Measurements from ENCODE around the gene OR2A2. TPM values are rescaled to one million over a fixed set of nuclear protein-coding genes. Genes with fewer than 3 reads are reported as not detected.

Gene OR2A2
- total RNA-seq, 1 experiment from 2014 or later: not detected

GRCh38 chr7:144113651-144114050, 4.3 kb downstream of the OR2A2 start:
- Histone ChIP-seq H3K27me3 (ENCODE audit: control insufficient read depth, insufficient read depth, low read length) (no peaks in the 10 kb centered on the region), H3K4me1 (ENCODE audit: control insufficient read depth, insufficient read depth, low read length) (no peaks in the 10 kb centered on the region), H3K9me3 (ENCODE audit: control insufficient read depth, insufficient read depth, low read depth, low read length) (no peaks in the 10 kb centered on the region), H3K4me3 (ENCODE audit: low read depth in 2 of 2, low read length in 2 of 2) (no peak overlapping the region), H3K27ac (ENCODE audit: low read length) (no peak overlapping the region), H3K36me3 (ENCODE audit: control insufficient read depth, insufficient read depth, low read length) (no peaks in the 10 kb centered on the region)
- no TSS peak for BruUV-seq (replicated peaks)
- intact Hi-C loops (cut with micrococcal nuclease; ENCODE audit: unreplicated experiment) (no loop called here), in situ Hi-C loops (cut with HindIII; ENCODE audit: low pct_unique_long_range_greater_than_20kb, low sequenced_read_pairs) (no loop called here)
- ChIA-PET CTCF (no interaction called here), POLR2A (no interaction called here)
- DNase-seq (ENCODE audit: low read depth, low spot score) (no peak), ATAC-seq (no peak)
- TF ChIP-seq SIN3A (IDR thresholded peaks at IDR 0.05; ENCODE audit: borderline replicate concordance, insufficient read depth, low read depth, low read length): no peak
- no peak for TF ChIP-seq POLR2AphosphoS5 (IDR thresholded peaks at IDR 0.05; ENCODE audit: low read depth, low read length)
- TF ChIP-seq, protein P1, sequence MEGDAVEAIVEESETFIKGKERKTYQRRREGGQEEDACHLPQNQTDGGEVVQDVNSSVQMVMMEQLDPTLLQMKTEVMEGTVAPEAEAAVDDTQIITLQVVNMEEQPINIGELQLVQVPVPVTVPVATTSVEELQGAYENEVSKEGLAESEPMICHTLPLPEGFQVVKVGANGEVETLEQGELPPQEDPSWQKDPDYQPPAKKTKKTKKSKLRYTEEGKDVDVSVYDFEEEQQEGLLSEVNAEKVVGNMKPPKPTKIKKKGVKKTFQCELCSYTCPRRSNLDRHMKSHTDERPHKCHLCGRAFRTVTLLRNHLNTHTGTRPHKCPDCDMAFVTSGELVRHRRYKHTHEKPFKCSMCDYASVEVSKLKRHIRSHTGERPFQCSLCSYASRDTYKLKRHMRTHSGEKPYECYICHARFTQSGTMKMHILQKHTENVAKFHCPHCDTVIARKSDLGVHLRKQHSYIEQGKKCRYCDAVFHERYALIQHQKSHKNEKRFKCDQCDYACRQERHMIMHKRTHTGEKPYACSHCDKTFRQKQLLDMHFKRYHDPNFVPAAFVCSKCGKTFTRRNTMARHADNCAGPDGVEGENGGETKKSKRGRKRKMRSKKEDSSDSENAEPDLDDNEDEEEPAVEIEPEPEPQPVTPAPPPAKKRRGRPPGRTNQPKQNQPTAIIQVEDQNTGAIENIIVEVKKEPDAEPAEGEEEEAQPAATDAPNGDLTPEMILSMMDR (IDR thresholded peaks at IDR 0.05): no peak
- no peak for TF ChIP-seq TCF7L2 (IDR thresholded peaks at IDR 0.05; ENCODE audit: low read depth, low read length)
- TF ChIP-seq REST (IDR thresholded peaks at IDR 0.05; ENCODE audit: insufficient read depth in 1 of 2, low read depth in 2 of 2, low read length in 1 of 2): no peak

- no peaks in the 10 kb centered on the region for H3K36me3 ChIP-seq (ENCODE audit: control insufficient read depth, insufficient read depth, low read length)
- ChIA-PET POLR2A (no interaction called here), CTCF (no interaction called here)
- BruUV-seq (replicated peaks): no TSS peak
- intact Hi-C loops (cut with micrococcal nuclease; ENCODE audit: unreplicated experiment) (no loop called here), in situ Hi-C loops (cut with HindIII; ENCODE audit: low pct_unique_long_range_greater_than_20kb, low sequenced_read_pairs) (no loop called here)
- H3K9me3 ChIP-seq (ENCODE audit: control insufficient read depth, insufficient read depth, low read depth, low read length): no peaks in the 10 kb centered on the region
- DNase-seq (ENCODE audit: low read depth, low spot score): no peak
- ATAC-seq: no peak
- H3K4me1 ChIP-seq (ENCODE audit: control insufficient read depth, insufficient read depth, low read length): no peaks in the 10 kb centered on the region
- no peak overlapping the region for H3K4me3 ChIP-seq (ENCODE audit: low read depth in 2 of 2, low read length in 2 of 2)
- H3K27ac ChIP-seq (ENCODE audit: low read length): no peak overlapping the region
- no peaks in the 10 kb centered on the region for H3K27me3 ChIP-seq (ENCODE audit: control insufficient read depth, insufficient read depth, low read length)
- TF ChIP-seq POLR2AphosphoS5 (IDR thresholded peaks at IDR 0.05; ENCODE audit: low read depth, low read length) (no peak), REST (IDR thresholded peaks at IDR 0.05; ENCODE audit: insufficient read depth in 1 of 2, low read depth in 2 of 2, low read length in 1 of 2) (no peak), SIN3A (IDR thresholded peaks at IDR 0.05; ENCODE audit: borderline replicate concordance, insufficient read depth, low read depth, low read length) (no peak)
These were observed 9.0 kb downstream of the OR2A2 start for GRCh38 chr7:144118341-144118740.

Data from Panc1 (cell line).